HS-27A (cell line): ENCODE data around the gene SMAD5.

Experiments used
- DNase-seq: peaks from one replicate; pipeline ENCODE4 v3.0.0-alpha.2; 2012; ENCODE audit warnings: low read depth, missing footprints

Gene SMAD5

DNA sequence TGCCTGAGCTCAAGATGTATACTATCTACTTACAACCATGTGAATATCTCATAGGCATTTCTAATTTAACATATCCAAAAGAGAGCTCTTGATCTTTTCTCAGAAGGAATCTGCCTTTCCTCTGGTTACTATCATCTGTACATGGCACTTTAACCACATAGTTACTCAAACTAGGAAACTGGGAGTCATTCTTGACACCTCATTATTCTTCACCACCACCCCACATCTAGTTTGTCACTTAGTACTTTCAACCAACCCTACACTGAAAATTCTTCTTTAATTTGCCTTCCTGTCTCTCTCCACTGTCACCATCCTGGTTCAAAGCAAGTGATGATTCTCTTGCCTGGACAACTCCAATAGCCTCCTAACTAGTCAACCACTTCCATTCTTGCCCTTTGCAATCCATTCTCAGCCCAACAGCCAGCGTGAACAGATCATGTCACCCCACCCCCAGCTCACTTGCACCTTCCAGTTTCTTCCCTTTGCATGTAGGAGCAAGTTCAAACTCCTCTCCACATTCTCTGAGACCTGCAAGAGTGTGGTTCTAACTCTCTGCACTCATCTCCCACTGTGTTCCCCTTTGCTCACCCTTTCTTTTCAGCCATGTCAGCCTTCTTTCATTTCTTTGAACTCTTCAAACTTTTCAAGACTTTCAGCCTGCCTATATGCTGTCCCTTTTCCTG lies 17.3 kb upstream of the SMAD5 start:
- DNase-seq, result no peak

DNA sequence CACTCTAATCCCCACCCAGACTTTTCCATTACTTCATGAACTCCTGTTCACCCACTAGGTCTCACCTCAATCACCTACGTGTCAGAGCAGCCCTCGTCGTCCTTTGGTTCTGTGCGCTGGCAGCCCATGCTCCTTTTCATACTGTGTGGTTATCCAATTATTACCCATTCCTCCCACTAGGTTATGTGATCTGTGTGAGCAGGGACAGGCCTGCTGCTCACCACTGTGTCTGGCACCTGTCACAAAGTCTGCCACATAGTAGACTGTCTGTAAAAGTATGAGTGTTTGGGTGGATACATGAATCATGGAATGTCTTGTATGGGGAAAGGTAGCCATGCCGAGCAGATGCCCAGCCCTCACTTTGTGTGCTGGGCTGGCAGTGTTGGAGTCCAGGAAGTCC lies 12.1 kb upstream of the SMAD5 start:
- no peak for DNase-seq

DNA sequence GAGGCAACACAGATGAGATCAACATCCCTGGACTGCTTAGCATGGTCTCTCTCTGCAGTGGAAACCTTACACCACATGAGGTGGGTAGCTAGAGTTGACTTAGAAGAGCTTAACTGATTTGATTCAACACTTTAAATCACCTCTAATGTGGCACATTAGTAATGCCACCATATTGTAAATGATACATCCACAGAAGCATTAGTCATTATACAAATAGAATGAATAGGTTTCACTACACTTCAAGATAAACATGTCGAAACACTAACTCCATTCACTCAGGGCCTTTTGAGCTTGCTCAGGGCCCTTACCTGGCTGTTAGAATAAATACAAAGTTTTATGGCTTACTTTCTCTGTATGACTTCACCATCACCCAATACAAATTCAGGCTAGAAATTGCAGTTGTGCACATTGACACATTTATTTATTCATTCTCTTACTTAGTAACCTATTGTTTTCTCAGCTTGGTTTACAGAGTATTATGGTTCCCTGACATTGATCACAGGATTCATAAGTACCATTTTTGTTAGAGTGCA lies 9.3 kb upstream of the SMAD5 start:
- no peak for DNase-seq

DNA sequence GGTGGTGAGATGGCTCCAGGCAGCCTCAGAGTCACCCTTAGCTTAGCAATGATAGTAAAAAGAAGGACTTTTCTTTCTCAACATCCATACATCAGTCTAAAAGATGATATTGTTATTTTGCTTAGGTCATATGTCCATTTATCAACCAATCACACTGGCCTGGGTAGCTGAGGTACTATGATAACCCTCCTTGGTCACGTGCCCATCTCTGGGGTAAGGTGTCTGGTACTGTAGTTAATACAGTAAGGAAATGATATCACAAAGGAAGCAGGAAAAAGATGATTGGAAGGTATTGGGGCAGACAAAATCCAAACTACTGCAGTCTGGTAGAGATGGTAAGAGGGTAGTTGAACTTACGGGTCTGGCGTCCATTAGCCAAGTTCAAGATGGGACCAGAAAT lies 5.1 kb upstream of the SMAD5 start:
- DNase-seq, result no peak

DNA sequence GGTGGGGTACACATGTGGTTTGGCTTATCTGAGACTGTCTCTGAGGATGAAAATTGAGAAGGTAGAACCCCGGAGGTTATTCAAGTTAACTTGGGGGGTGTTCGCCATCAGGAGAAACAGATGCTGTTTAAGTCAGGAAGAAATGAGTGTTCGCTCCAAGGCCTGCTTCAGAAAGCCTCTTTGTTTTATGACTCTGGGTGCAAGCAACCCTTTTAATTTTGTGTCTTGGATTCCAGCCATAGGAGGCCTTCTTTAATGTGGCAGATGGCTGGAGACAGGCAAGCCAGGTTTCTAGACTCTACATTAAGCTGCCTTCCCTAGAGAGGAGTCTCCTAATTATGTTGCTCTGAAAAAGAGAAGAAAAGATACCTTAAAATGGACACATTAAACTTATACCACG lies 4.2 kb upstream of the SMAD5 start:
- DNase-seq, result no peak

DNA sequence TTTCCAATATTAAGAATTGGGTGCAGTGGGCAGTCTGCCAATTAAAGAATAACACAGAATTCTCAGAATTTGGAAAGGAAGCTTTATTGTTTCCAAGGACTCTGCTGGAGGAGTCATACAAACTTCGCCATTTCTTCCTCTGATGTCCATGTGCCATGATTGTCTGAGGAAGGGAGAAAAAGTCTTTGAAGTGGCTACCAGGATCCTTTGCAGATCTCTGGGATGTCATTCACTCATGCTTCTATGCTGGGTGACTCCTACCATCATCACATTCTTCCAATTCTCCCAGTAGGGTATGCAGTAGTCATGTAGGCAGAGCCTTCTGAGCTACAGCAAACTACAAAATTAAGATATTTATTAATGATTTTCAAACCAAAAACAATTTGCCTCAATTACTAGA lies 3.2 kb upstream of the SMAD5 start:
- no peak for DNase-seq

DNA sequence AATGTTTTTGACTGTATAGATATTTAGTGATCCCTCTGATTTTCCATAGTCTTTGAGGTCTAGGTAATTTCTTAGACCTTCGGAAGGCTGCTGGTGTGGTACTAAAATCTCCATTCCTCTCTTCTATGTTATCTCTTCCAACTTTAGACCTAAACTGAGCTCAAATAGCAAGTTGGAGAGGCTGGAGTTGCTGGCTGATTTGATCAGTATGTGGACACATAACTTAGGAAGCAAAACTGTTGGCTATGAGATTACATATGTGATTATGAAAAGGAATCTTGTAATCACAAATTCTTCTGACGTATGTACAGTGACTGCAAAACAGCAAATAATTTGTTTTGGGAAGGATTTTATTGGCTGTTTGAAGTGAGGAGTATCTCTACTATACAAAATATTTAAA lies 2.1 kb upstream of the SMAD5 start:
- DNase-seq, result no peak

DNA sequence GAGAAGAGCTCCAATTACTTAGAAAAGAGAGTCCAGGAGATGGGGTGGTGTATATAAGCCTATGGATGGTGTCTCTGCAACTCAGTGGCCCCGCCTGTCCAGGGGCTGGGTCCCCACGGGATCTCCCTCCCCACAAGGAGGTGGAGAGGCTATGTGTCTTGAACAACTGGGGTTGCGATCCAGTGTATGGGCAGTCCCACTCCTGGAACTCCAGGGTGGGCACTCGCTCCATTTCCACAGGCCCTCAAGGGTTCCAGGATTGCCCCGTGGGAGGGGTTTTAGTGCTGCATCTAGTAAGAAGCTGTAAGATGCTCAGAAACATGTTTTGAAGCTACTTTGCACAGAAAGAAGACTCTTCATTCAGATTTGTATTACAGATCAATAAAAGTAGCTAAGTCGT lies 558 bp upstream of the SMAD5 start:
- no peak for DNase-seq

DNA sequence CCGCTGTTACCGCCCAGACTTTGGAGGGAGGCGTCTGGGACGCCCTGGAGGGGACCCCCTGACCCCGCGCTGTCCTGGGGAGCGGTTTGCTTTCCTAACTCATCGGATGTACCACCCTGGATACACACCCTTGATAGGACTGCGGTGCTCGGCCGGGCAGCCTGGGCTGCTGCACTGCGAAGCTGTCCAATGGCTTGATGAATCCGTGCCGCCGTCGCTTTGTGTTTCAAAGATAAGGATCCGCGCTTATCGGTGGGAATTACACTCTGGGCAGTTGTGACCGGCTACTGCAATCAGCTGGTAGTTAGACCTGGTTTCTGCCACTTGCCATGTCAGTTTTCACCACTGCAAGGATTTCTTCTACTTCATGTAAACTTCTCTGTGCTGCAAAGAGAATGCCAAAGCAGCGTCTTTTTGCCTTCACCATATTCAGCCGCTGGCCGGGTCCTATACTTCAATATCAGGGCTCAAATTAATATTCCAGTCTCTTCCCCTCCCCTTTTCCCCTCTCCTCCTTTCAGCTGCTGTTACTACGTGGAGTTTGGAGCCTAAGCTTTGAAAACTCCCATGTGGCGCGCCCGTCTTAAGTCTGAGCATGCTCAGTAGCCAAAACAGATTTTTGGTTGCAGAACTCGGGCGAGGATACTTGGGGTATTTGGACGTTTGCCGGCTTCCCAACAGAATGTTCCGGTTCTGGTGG lies 727 bp downstream of the SMAD5 start:
- DNase-seq, result no peak

DNA sequence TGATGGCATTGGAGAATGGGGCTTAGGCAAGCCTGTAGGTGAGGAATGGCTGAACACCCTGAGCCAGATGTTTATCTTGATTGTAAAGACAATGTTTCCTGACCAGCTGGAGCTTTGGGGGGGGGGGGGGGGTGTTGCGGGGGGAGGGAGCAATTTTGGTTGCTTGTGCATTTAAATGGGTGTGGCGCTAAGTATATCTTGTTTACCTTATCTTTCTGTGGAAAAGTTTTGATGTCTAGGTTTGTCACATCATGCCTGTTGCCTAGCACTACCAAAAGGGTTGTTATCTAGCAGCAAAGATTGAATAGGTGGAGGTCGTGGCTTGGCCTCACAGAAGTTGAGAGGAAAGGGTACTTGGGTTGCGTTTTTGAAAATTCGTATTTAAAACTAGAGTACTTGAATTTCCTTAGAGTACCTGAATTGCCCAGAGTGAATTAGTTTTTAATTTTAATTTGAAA lies 1.3 kb downstream of the SMAD5 start:
- DNase-seq, result no peak

DNA sequence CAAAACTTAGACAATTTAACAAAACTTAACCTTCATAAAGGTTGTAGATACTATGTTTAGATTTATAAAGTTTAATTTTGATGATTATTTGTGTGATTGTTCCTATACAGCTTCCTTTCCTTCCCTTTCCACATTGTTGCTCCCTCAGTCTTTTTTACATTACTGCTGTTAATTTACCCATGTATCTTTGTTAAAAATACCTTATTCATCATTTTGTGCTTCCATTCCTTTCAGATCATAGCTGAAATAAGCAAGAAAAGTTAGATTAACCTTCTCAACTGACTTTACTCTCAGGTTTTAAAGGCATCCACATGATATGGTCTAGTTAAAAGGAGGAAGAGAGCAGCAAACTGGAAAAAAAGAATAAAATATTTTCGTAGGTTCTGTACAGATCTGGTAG lies 2.0 kb downstream of the SMAD5 start:
- DNase-seq, result no peak

DNA sequence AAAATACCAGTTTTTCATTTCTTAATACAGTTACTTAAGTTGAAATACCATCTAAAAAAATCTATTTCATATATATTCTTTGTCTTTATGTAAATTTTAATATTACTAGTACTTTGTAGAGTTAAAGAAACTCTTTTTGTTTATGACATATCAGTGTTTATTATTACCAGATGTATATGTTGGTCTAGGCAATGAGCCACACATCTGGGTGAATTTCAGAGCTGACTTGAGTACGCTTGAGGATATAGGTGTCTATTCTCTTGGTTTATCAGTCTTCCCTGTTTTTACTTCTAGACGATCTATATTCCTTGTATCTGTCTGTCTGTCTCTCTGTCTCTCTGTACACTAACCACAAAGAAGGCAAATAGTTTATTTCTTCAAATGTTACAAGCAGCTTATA lies 2.9 kb downstream of the SMAD5 start:
- DNase-seq, result no peak

DNA sequence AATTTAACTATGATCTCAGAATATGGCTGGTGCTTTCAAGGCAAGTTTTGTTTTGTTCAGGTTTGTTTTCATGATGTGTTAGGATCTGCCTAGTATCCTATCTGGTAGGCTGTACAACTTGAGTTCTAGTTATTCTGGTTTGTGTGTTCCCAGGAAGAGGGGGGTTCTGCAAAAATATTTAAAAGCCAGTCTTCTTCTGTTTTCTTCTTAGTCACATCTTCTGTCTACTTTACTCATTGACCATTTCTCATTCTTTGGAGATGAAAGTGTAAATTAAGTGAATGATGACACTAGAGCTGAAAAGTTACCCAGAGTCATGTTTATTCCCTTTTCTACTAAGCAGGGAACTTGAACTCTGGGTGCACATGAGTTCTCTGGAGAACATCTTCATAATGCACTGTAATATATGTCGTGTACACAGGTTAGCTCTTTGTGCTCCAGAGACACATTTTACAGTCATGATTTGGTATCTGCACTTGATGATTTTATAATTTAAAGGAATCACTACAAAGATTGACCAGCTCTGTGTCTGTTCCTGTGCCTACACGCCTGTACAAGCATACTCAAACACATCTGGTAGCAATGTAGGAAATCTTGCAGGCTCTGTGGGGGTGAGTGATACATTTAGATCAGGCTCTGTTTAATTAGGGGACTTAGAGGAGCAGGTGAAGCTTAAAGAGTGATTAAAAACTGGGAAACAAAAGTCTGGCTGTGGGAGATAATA lies 5.0 kb downstream of the SMAD5 start:
- no peak for DNase-seq

DNA sequence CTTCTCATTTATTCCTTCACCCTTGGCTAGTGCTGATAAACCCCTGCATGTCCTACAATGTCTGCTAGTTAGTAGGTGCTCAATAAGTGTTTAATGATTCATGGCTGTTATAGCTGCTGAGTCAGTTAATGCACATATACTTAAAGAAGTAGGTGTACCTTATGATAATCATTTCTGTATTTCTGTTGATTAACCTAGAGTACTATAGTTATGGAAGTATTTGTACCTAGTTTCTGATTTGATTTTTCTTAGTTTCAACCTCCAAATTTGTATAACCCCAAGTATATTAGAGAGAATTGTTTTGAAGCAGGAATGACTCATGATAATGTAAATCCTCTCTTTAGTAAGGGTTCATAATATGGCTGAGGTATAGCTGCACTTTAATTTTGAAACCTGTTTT lies 8.9 kb downstream of the SMAD5 start:
- DNase-seq, result no peak

DNA sequence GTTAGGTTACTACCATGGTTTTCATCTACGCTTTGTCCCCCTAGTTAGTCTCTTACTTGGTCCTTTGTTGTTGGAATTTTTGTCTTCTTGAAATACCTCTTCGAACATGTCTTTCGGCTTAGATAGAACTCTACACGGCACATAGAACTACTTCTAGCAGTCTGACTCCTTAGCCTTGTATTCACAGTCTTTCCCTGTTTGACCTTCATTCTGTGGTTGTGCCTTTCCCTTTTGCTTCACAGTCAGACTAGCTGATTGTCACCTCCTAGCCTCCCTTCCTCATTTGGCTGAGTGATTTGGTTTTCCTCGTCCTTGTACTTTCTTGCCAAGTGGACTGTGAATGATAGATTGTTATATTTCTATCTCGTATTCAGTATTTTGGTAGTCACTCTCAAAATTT lies 10.7 kb downstream of the SMAD5 start:
- DNase-seq, result no peak

DNA sequence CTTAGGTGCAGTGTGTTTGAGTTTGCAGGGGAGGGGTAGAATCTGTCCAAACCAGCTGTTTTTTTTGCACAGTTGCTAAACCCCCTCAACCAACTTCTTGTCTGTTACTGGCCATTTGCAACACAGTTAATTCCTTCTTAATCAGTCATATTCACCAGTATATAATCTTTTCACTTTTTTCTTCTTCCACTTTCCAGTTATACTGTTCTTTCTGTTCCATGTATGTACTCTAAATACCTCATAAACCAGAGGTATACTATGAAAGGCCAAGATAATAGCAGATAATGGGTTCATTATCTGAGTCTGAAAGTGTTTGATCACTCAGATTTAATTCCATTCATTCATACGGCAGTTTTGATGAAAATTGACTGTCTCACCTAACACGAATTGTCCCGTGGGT lies 11.1 kb downstream of the SMAD5 start:
- no peak for DNase-seq

DNA sequence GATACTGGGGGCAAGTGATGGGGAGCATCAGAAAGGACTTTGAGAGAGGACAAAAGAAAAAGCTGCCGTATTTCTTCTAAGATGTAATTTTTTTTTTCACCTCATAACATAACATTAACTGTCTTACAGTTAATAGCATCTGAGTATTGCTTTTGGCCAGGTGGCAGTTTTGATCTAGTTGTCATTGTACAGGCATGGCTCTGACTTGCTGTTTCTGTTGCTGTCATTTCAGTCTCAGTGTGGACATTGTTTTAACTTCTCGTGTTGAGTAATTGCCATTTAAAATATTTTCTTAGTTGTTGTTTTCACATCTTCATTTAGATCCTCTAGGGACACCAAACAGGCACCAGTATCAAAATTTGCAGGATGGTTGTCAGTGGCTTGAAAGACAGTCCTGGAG lies 12.4 kb downstream of the SMAD5 start:
- DNase-seq, result no peak

DNA sequence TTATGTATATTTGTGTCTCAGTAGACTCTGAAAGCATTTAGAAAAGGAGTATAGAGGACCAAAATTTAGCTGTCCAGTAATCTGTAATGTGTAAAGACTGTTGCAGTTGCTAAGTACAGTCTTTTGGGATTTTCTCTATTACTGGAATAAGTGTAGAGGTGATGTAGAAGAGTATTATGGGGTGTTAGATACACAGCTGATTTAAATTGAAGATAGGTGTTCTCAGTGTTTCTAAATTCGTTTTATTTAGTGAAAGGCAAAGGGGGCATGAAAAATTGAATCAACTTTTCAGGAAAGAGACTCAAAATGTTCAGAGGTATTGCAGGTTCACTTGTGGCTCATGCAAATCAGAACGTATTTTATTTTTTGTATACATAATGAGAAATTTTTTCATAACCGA lies 13.6 kb downstream of the SMAD5 start:
- DNase-seq, result no peak

DNA sequence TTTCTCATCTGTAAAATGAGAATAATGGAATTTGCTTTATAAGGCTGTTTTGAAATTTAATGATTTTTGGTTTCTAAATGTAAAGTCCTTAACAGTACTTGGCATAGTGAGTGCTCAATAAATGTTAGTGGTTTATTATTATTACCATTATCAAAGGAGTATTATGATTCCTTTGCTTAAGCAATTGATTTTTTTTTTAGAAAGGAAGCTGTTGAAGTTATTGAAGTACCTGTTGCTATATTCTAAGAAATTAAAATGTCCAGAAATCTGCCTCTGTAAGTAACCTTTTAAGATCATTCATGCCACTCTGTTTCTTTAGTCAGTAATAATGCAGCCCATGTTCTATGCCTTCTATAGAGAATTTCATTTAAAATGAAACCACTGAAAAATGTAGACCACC lies 15.0 kb downstream of the SMAD5 start:
- no peak for DNase-seq

DNA sequence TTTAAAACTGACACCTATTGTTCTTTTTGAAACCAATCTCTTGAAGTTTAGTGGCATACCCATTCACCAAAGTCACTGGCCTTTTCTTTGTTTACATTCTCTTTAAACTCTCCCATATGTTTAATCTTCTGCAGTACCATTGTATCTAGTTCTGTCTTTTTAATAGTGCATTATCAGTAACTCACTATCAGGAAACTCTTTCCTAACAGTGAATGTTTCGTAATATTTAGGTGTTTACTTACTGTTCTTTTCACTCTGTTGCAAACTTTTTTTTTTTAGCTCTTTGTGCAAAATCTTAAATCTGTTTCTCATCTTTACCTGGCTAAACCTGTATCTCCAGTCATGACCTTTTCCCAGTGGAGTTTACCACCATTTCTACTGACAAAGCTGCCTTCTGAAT lies 17.2 kb downstream of the SMAD5 start:
- no peak for DNase-seq

DNA sequence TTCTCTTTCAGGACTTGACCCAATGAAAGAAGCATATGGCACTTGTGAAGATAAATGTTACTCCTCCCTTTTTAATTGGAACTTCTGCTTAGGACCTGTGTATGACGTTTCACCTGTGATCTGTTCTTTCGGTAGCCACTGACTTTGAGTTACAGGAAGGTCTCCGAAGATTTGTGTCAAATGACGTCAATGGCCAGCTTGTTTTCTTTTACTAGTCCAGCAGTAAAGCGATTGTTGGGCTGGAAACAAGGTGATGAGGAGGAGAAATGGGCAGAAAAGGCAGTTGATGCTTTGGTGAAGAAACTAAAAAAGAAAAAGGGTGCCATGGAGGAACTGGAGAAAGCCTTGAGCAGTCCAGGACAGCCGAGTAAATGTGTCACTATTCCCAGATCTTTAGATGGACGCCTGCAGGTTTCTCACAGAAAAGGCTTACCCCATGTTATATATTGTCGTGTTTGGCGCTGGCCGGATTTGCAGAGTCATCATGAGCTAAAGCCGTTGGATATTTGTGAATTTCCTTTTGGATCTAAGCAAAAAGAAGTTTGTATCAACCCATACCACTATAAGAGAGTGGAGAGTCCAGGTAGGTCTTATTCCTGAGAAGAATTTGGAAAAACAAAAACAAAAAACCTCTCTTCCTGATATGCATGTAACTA lies 21.1 kb downstream of the SMAD5 start:
- DNase-seq, result no peak

DNA sequence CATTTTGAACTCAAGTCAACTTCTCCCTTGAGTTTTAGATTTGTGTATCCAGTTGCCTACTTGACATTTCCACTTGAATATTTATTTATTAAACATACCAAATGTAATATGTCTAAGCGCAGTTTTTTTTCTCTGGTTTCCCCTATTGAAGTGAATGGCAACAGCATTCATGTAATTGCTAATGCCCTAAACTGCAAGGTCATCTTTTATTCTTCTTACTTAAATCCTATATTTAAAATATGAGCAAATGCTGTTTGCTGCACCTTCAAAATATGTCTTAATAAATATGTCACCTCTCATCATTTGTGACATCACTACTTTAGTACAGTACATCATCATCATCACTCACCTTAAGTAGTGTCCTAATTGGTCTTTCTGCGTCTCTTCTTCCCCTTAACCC lies 22.4 kb downstream of the SMAD5 start:
- no peak for DNase-seq

DNA sequence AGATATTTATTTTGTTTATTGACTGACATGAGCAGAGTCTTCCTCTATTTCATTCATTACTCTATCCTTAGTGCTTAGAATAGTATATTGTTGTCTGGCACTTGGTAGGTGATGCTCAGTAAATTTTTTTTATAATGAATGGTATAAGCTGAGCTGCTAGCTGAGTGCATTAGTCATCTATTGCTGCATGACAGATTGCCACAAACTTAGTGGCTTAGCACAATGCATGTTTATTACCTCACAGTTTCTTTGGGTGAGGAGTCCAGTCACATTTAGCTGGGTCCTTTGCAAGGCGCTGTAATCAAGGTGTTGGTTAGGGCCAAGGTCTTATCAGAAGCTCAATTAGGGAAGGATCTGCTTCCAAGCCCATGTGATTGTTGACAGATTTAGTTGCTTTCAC lies 23.1 kb downstream of the SMAD5 start:
- DNase-seq, result no peak
